Mesenteric fat pad (tissue), 1 donor: ENCODE data around the gene ANO2. TPM values are rescaled to one million over a fixed set of nuclear protein-coding genes. Genes with fewer than 3 reads are reported as not detected.
"Not testable (repeated sequence)": the region's sequence is repeated elsewhere in the genome, so short reads cannot be mapped to it uniquely, and the experiment has no call there.

Source experiments
- DNase-seq: peaks from one replicate; pipeline ENCODE4 v3.0.0-alpha.2; 2020; ENCODE audit warnings: low spot score
- total RNA-seq: library from RNA; stranded (reverse); fragmentation: NEBNext Ultra II Directional; extraction: Animal tissue kit (Norgen Biotek cat#: 25700); gene quantifications from one replicate; pipeline ENCODE4 v1.2.1, GENCODE V29; 2021
- donor health status: DM: yes; HTN: yes; CAD: no.

Gene ANO2
- total RNA-seq, 1 donor from 2014 or later: 34.6 TPM

- no peak for DNase-seq
Measured at GRCh38 chr12:5830111-5830510, 114.9 kb downstream of the ANO2 start.

DNA sequence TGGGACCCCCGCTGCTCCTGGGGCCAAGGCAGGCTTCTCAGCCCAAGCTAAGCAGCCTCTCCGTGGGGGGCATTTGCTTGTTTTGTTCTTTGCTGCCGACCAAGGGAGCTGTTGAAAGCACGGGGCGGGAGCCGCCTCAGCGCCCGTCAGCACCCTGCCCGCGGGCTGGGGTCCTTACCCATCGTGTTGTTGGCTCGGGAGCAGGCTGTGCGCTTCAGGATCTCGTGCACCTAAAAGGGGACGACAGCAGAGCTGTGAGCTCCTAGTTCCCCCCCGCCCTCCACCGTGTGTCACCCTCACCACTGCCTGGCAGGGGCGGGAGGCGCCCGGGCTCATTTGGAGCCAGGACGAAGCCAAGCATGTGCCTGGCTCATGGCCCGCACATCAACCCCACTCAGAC, 117.5 kb downstream of the ANO2 start:
- no peak for DNase-seq

DNA sequence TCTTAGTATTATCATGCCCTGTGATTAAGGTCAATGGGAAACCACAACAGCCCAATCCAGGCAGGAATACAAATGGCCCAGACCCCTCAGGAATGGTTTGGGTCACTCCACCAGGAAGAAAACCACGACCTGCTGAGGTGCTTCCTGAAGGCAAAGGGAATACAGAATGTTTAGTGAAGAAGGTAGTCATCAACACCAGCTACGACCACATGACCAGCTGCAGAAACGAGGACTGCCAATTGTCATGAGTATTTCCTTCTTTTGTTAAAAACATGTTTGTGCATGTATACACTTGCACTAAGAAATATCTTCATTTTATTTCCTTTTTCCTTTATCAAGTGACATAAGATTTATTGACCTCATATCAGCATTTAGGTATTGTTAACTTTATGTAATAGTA, 119.3 kb downstream of the ANO2 start:
- not testable (repeated sequence) for DNase-seq

DNA sequence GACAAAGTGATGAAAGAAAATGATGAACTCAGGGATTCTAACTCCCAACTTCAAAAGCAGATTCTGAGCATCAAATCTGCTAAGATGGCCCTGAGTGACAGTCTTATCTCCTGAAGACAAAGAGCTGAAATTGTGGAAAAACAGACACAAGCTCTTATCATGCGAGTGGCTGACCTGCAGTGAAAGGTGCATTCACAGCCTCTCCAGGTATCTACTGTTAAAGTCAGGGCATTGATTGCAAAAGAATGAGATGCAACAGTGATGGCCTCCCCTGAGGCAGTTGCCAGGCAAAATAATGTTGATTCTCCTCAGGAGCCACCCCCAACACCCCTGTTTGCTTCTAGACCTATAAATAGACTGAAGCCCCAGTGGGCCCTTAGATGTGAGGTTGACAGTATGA, 126.2 kb downstream of the ANO2 start:
- DNase-seq: not testable (repeated sequence)

- DNase-seq: no peak
Measured at GRCh38 chr12:5817246-5817645, 127.8 kb downstream of the ANO2 start.

DNA sequence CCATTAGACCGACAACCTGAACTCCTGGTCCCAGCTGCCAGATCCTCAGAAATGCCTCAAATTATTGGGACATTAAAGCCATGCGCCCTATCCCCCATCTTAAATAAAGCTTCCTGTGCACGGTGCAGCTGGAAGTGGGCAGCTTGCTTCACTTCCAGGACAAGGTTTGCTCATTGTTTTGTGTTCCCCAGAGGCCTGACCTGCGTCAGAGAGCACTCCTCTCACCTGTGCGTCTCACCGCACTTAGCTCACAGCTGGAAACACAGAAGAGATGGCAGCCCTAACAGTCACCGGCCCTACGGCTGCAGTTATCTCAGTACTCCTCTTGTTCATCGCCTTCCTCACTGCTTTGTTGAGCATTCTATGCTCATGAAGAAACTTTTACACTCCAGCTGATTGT, 135.5 kb downstream of the ANO2 start:
- no peak for DNase-seq

GRCh38 chr12:5808981-5809380, 136.1 kb downstream of the ANO2 start:
- no peak for DNase-seq

DNA sequence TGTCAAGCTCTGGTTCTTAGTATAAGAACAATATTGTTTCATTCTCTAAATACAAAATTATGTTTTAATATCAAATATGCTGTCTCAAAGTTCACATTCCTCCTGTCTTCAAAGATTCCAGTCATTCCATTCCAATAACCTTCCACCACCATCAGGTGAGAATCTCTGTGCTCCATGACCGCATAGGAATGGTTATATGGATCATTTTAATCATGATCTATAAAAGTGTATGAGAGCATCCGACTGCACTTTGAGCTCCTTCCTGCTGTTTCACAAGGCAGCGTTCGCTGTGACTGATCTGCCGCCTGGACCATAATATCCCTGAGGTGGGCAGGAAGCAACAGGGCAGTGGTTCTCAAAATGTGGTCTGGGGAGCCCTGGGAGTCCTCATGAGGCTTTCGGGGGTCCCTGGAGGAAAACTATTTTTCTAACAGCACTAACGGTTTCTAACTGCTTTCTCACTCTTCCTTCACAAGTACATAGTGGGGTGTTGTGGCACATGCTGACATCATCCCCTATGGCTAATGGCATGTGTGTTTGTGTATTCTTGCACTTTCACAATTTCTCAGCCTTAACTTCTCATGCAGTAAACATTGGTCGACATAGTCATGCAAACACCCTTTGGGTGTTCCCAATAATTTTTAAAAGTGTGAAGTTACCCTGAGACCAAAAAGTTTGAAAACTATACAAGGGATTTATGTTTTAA, 137.4 kb downstream of the ANO2 start:
- DNase-seq: no peak

GRCh38 chr12:5807090-5807414, 138.0 kb downstream of the ANO2 start:
- DNase-seq: no peak

DNA sequence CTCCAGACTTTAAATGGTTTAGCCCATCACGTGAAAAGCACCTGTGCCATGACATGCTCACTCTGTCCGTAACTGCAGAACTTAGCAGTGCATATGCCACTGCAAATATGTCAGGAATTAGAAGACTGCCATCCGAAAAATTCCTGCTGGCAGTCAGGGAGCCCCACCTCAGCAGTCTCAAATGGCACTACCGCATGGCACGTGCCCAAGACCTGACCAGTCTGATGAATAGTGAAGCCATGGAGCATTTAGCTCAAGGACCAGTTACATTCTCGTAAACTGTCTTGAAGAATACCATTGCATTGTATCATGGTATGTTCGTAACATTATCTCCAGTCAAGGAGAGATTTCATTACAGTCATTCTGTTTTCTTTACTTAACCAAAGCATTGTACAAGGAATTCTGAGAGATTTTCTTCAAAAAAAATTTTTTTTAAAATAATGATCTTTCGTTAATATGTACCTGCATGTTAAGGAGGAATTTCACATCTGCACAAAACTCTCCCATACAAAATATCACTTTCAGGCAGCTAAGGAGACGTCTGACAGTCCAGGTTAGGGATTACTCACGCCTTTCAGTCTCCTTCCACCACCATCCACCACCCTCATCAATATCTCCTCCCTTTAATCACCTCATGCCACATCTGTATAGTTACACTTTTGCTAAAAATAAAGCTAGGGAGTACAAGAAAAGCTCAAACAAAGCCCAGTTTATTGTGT, 138.5 kb downstream of the ANO2 start:
- DNase-seq: no peak

- no peak for DNase-seq
Measured at GRCh38 chr12:5803532-5803931, 141.5 kb downstream of the ANO2 start.

- DNase-seq: no peak
Measured at GRCh38 chr12:5798242-5799015, 146.6 kb downstream of the ANO2 start.

GRCh38 chr12:5797661-5798060, 147.4 kb downstream of the ANO2 start:
- no peak for DNase-seq

- no peak for DNase-seq
Measured at GRCh38 chr12:5796959-5797225, 148.2 kb downstream of the ANO2 start.

DNA sequence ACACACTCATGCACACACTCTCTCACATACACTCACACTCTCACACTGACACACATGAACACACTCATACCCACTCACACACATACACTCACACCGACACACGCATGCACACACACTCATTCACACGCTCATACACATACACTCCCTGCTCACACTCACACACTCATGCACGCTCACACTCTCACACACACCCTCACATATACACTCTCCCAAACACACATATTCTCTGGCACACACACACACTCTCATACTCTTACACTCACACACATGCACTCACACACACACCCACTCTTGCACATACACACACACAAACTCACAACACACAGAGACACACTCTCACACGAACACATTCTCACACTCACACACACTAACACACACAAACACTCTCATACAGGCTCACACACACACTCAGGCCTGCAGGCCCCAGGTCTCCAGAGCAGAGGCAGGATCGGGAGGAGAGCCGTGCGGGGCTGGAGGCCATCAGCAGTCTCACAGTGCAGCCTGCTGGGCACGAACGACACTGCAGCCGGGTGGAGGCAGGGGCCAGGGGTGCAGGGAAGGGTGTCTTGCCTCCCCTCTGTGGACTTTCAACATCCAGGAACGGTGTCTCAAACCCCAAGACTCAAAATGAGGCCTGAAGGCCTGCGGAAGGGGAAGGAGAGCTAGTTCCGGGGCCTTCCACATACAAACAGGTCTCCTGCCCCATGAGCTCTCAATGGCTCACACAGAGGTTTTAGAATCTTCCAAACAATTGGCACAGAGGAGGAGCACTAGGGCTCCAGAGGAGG, 148.7 kb downstream of the ANO2 start:
- DNase-seq: no peak

DNA sequence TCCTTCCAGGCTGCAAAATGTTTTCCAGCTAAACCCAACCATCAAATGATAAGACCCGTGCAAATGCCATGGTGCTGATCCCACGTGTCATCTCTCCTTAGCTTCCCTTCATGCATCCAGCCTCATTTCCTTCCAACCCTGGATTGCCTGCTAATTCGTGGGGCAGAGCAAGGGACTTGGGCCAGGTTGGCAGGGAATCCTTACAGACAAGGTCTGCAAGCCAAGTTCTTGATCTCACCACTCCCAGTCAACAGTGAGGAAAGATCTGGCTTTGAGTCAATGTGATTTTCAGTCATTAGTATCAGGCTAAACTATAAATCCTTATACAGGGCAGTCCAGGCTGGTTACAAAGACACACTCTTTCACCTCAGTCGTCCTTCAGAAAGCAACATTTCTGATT, 150.9 kb downstream of the ANO2 start:
- no peak for DNase-seq

DNA sequence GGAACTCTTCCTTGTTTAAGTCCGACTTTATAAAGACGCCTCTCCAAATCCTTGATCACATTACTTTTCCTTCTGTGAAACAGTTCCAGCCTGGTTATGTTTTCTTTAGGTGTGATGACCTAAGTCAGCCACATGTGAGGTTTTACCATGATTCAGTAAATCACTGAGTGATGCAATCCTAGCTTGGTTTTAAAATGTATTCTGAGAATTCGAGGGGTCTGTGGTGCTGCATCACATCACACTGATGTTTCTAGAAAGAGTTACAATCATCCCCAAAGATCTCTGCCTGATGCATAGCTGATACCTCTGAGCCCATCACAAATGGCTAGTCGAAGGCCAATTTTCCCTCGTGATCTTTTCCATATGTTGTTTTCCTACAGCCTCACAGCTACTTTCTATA, 152.7 kb downstream of the ANO2 start:
- DNase-seq: no peak

GRCh38 chr12:5789469-5789968, 155.5 kb downstream of the ANO2 start:
- no peak for DNase-seq

DNA sequence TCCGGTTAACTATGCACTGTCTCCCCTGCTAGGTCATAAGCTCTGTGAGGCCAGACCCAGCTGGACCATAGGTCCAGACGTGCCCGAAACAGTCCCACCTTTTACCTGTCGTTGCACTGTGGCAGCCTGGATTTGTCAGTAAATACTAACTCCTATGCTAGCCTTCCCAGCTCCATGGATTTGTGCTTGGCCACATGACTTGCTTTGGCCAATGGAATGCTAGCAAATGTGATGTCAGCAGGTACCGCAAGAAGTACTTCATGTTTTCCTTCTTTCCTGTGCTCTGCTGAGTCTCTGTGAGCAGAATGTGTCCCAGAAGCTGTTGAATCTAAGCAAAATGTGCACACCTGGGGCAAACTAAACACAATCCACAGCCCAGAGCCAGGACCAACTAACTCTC, 157.2 kb downstream of the ANO2 start:
- DNase-seq: no peak

DNA sequence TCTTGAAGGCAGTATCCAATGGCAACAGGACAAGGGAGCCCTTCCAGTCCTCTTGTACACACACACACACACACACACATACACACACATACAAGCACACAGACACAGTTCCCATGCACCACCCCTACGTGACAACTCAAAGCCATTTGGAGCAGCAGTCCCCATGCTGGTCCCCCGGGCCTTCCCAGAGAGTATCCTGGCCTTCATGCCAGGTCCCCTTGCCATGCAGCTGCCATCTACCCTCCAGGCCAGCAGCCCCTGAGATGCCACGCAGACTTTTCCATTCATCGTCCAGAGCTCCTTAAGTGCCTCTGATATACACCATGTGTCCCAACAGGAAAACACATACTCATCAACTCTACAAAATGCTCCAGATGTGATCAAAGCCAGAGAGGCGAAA, 159.5 kb downstream of the ANO2 start:
- no peak for DNase-seq

GRCh38 chr12:5784462-5785130, 160.5 kb downstream of the ANO2 start:
- DNase-seq: no peak
